Sigmoid colon (tissue), 4 donors: ENCODE measurements around the gene RASAL1.

Experiments used
- EP300 ChIP-seq, 4 donors: sonication (generic); formaldehyde crosslinking; IDR thresholded peaks; one replicate each; pipeline ENCODE4 v1.6.1; 2017; ENCODE audit warnings: antibody characterized with exemption in 4 of 4
- POLR2A ChIP-seq, 2 donors: fragments of 450-650 bp; IDR thresholded peaks; one replicate each; pipeline ENCODE4 v1.6.1; 2016; ENCODE audit warnings: antibody characterized with exemption in 2 of 2, mild to moderate bottlenecking in 2 of 2, moderate library complexity in 2 of 2
- TF ChIP-seq, protein P1 (sequence below), 4 experiments: fragments of 450-650 bp in 3 of 4; fragments of 200-600 bp in 1 of 4; IDR thresholded peaks; one replicate each; pipeline ENCODE4 v1.5.1; 2016 to 2019; ENCODE audit warnings: antibody characterized with exemption in 4 of 4, mild to moderate bottlenecking in 3 of 4, moderate library complexity in 2 of 4

GRCh38 chr12:113157218-113157859 is 21.8 kb upstream of the RASAL1 start:
- TF ChIP-seq EP300 (IDR thresholded peaks at IDR 0.05) (no peak), POLR2A (IDR thresholded peaks at IDR 0.05) (no peak)
- TF ChIP-seq, protein P1, sequence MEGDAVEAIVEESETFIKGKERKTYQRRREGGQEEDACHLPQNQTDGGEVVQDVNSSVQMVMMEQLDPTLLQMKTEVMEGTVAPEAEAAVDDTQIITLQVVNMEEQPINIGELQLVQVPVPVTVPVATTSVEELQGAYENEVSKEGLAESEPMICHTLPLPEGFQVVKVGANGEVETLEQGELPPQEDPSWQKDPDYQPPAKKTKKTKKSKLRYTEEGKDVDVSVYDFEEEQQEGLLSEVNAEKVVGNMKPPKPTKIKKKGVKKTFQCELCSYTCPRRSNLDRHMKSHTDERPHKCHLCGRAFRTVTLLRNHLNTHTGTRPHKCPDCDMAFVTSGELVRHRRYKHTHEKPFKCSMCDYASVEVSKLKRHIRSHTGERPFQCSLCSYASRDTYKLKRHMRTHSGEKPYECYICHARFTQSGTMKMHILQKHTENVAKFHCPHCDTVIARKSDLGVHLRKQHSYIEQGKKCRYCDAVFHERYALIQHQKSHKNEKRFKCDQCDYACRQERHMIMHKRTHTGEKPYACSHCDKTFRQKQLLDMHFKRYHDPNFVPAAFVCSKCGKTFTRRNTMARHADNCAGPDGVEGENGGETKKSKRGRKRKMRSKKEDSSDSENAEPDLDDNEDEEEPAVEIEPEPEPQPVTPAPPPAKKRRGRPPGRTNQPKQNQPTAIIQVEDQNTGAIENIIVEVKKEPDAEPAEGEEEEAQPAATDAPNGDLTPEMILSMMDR (IDR thresholded peaks at IDR 0.05): no peak
